ENCODE data around the gene LDLRAP1.

Gene LDLRAP1

GRCh38 chr1:25531082-25531461, 12.3 kb upstream of the LDLRAP1 start:
- H3K4me1 Mint-ChIP-seq: no peaks in the 10 kb centered on the region
- H3K27ac Mint-ChIP-seq: peak overlapping the region; percentile 55
- no peaks in the 10 kb centered on the region for H3K9me3 Mint-ChIP-seq

GRCh38 chr1:25532970-25533369, 10.4 kb upstream of the LDLRAP1 start:
- Mint-ChIP-seq H3K9me3 (no peaks in the 10 kb centered on the region), H3K4me1 (peaks cover 4% of the 10 kb centered on the region), H3K27me3 (no peaks in the 10 kb centered on the region), H3K4me3 (no peak overlapping the region), H3K27ac (no peak overlapping the region), H3K36me3 (no peaks in the 10 kb centered on the region)

More at GRCh38 chr1:25531082-25531461, 12.3 kb upstream of the LDLRAP1 start:
- H3K4me3 Mint-ChIP-seq: no peak overlapping the region
- no peaks in the 10 kb centered on the region for H3K27me3 Mint-ChIP-seq
- no peaks in the 10 kb centered on the region for H3K36me3 Mint-ChIP-seq

GRCh38 chr1:25533775-25534409, 9.5 kb upstream of the LDLRAP1 start:
- H3K4me3 Mint-ChIP-seq: no peak overlapping the region
- H3K27ac Mint-ChIP-seq: no peak overlapping the region
- peaks cover 4% of the 10 kb centered on the region for H3K4me1 Mint-ChIP-seq
- no peaks in the 10 kb centered on the region for H3K9me3 Mint-ChIP-seq
- H3K36me3 Mint-ChIP-seq: no peaks in the 10 kb centered on the region
- no peaks in the 10 kb centered on the region for H3K27me3 Mint-ChIP-seq

- Mint-ChIP-seq H3K4me1 (peaks cover 4% of the 10 kb centered on the region), H3K9me3 (no peaks in the 10 kb centered on the region), H3K36me3 (no peaks in the 10 kb centered on the region), H3K27ac (no peak overlapping the region), H3K4me3 (no peak overlapping the region), H3K27me3 (no peaks in the 10 kb centered on the region)
Observed at GRCh38 chr1:25534410-25534788, 9.0 kb upstream of the LDLRAP1 start.

GRCh38 chr1:25536124-25536523, 7.3 kb upstream of the LDLRAP1 start:
- Mint-ChIP-seq H3K27me3 (no peaks in the 10 kb centered on the region), H3K4me1 (peaks cover 4% of the 10 kb centered on the region), H3K4me3 (no peak overlapping the region), H3K36me3 (no peaks in the 10 kb centered on the region), H3K27ac (peak overlapping the region; percentile 47), H3K9me3 (no peaks in the 10 kb centered on the region)

GRCh38 chr1:25537153-25537831, 6.1 kb upstream of the LDLRAP1 start:
- Mint-ChIP-seq H3K27me3 (no peaks in the 10 kb centered on the region), H3K27ac (no peak overlapping the region), H3K36me3 (no peaks in the 10 kb centered on the region), H3K9me3 (no peaks in the 10 kb centered on the region), H3K4me1 (peaks cover 4% of the 10 kb centered on the region), H3K4me3 (no peak overlapping the region)

GRCh38 chr1:25538191-25538767, 5.1 kb upstream of the LDLRAP1 start:
- H3K27me3 Mint-ChIP-seq: no peaks in the 10 kb centered on the region
- no peaks in the 10 kb centered on the region for H3K36me3 Mint-ChIP-seq
- H3K4me3 Mint-ChIP-seq: no peak overlapping the region
- H3K27ac Mint-ChIP-seq: no peak overlapping the region
- peaks cover 8% of the 10 kb centered on the region for H3K4me1 Mint-ChIP-seq
- H3K9me3 Mint-ChIP-seq: no peaks in the 10 kb centered on the region

GRCh38 chr1:25540750-25541342, 2.6 kb upstream of the LDLRAP1 start:
- Mint-ChIP-seq H3K4me1 (peaks cover 23% of the 10 kb centered on the region), H3K9me3 (no peaks in the 10 kb centered on the region), H3K4me3 (no peak overlapping the region), H3K27me3 (no peaks in the 10 kb centered on the region), H3K36me3 (no peaks in the 10 kb centered on the region), H3K27ac (no peak overlapping the region)

GRCh38 chr1:25541425-25541824, 2.0 kb upstream of the LDLRAP1 start:
- Mint-ChIP-seq H3K9me3 (no peaks in the 10 kb centered on the region), H3K4me1 (peaks cover 28% of the 10 kb centered on the region), H3K27me3 (no peaks in the 10 kb centered on the region), H3K27ac (no peak overlapping the region), H3K36me3 (no peaks in the 10 kb centered on the region), H3K4me3 (no peak overlapping the region)

GRCh38 chr1:25541889-25542658, 1.3 kb upstream of the LDLRAP1 start:
- no peaks in the 10 kb centered on the region for H3K27me3 Mint-ChIP-seq
- no peaks in the 10 kb centered on the region for H3K9me3 Mint-ChIP-seq
- peak overlapping the region; percentile 61 for H3K4me3 Mint-ChIP-seq
- H3K27ac Mint-ChIP-seq: no peak overlapping the region
- peaks cover 35% of the 10 kb centered on the region for H3K4me1 Mint-ChIP-seq
- no peaks in the 10 kb centered on the region for H3K36me3 Mint-ChIP-seq

- no peaks in the 10 kb centered on the region for H3K9me3 Mint-ChIP-seq
- H3K36me3 Mint-ChIP-seq: no peaks in the 10 kb centered on the region
- peak overlapping the region; percentile 61 for H3K4me3 Mint-ChIP-seq
- H3K4me1 Mint-ChIP-seq: peaks cover 38% of the 10 kb centered on the region
- H3K27ac Mint-ChIP-seq: peak overlapping the region; percentile 68
- no peaks in the 10 kb centered on the region for H3K27me3 Mint-ChIP-seq
Observed at GRCh38 chr1:25543005-25543424, 391 bp upstream of the LDLRAP1 start.

- H3K9me3 Mint-ChIP-seq: no peaks in the 10 kb centered on the region
- H3K36me3 Mint-ChIP-seq: no peaks in the 10 kb centered on the region
- peak overlapping the region; percentile 90 for H3K27ac Mint-ChIP-seq
- H3K4me1 Mint-ChIP-seq: peaks cover 48% of the 10 kb centered on the region
- peak overlapping the region; percentile 89 for H3K4me3 Mint-ChIP-seq
- H3K27me3 Mint-ChIP-seq: no peaks in the 10 kb centered on the region
Observed at GRCh38 chr1:25544243-25544764, 898 bp downstream of the LDLRAP1 start.

GRCh38 chr1:25544819-25545218, 1.4 kb downstream of the LDLRAP1 start:
- H3K27ac Mint-ChIP-seq: peak overlapping the region; percentile 90
- H3K4me3 Mint-ChIP-seq: peak overlapping the region; percentile 89
- H3K4me1 Mint-ChIP-seq: peaks cover 54% of the 10 kb centered on the region

GRCh38 chr1:25545767-25546166, 2.4 kb downstream of the LDLRAP1 start:
- peaks cover 63% of the 10 kb centered on the region for H3K4me1 Mint-ChIP-seq
- H3K27me3 Mint-ChIP-seq: no peaks in the 10 kb centered on the region
- no peaks in the 10 kb centered on the region for H3K9me3 Mint-ChIP-seq
- peak overlapping the region; percentile 89 for H3K4me3 Mint-ChIP-seq
- peak overlapping the region; percentile 63 for H3K27ac Mint-ChIP-seq
- no peaks in the 10 kb centered on the region for H3K36me3 Mint-ChIP-seq

More at GRCh38 chr1:25544819-25545218, 1.4 kb downstream of the LDLRAP1 start:
- Mint-ChIP-seq H3K27me3 (no peaks in the 10 kb centered on the region), H3K9me3 (no peaks in the 10 kb centered on the region), H3K36me3 (no peaks in the 10 kb centered on the region)

GRCh38 chr1:25546193-25546592, 2.8 kb downstream of the LDLRAP1 start:
- Mint-ChIP-seq H3K36me3 (peaks cover 1% of the 10 kb centered on the region), H3K27ac (peak overlapping the region; percentile 33), H3K27me3 (no peaks in the 10 kb centered on the region), H3K9me3 (no peaks in the 10 kb centered on the region), H3K4me1 (peaks cover 67% of the 10 kb centered on the region), H3K4me3 (peak overlapping the region; percentile 34)
